DND-41 (cell line): Measurements from ENCODE around the gene CALCOCO2.

ENCODE experiments used
- CTCF ChIP-seq: IDR thresholded peaks from 2 replicates; pipeline ENCODE4 v1.5.1; 2012; ENCODE audit warnings: borderline replicate concordance, low read length, moderate library complexity, mild to moderate bottlenecking; ENCODE audit not compliant: poor library complexity, severe bottlenecking; ENCODE audit errors: extremely low read depth
- EZH2 ChIP-seq: IDR thresholded peaks from 3 replicates; pipeline ENCODE4 v1.6.1; 2012; ENCODE audit warnings: borderline replicate concordance, low read depth, mild to moderate bottlenecking, moderate library complexity, low read length, inconsistent platforms; ENCODE audit not compliant: severe bottlenecking

GRCh38 chr17:48871551-48872351 is 40.9 kb downstream of the CALCOCO2 start:
- no peak for TF ChIP-seq CTCF
- TF ChIP-seq EZH2 = no peak
